DOHH2 (cell line): ENCODE measurements around the gene SOX5.

Experiments
- H3F3A ChIP-seq: fragments of 200-600 bp; sonication (generic), shearing (Covaris generic); 2 replicates; pipeline ENCODE4 v1.6.0; 2016; ENCODE audit warnings: antibody characterized with exemption, mild to moderate bottlenecking; ENCODE audit not compliant: control insufficient read depth, insufficient read depth
- H3K27ac ChIP-seq: fragments of 200-600 bp; sonication (generic); 2 replicates; pipeline ENCODE4 v1.5.1; 2014; ENCODE audit warnings: low read depth, mild to moderate bottlenecking, low read length, moderate library complexity
- H3K27me3 ChIP-seq: fragments of 200-600 bp; sonication (generic); 2 replicates; pipeline ENCODE4 v1.6.1; 2014; ENCODE audit warnings: mild to moderate bottlenecking, low read length, mixed read lengths; ENCODE audit not compliant: control insufficient read depth
- H3K36me3 ChIP-seq: fragments of 200-600 bp; sonication (generic); 2 replicates; pipeline ENCODE4 v1.6.1; 2014; ENCODE audit warnings: mild to moderate bottlenecking, low read length, moderate library complexity, mixed read lengths; ENCODE audit not compliant: control insufficient read depth
- H3K4me1 ChIP-seq: fragments of 200-600 bp; sonication (generic); 2 replicates; pipeline ENCODE4 v1.6.1; 2014; ENCODE audit warnings: mild to moderate bottlenecking, low read length, mixed read lengths; ENCODE audit not compliant: control insufficient read depth
- H3K4me2 ChIP-seq: fragments of 200-600 bp; sonication (generic); 2 replicates; pipeline ENCODE4 v1.6.0; 2014; ENCODE audit warnings: mild to moderate bottlenecking, low read length, moderate library complexity
- H3K4me3 ChIP-seq: fragments of 200-600 bp; sonication (generic); 2 replicates; pipeline ENCODE4 v1.5.1; 2014; ENCODE audit warnings: mild to moderate bottlenecking, low read length, mixed read lengths
- H3K79me2 ChIP-seq: fragments of 200-600 bp; sonication (generic); 2 replicates; pipeline ENCODE4 v1.6.1; 2014; ENCODE audit warnings: mild to moderate bottlenecking, low read length, mixed read lengths; ENCODE audit not compliant: control insufficient read depth
- H3K9me2 ChIP-seq: fragments of 200-600 bp; sonication (generic); replicated peaks from 2 replicates; pipeline ENCODE4 v1.6.1; 2014; ENCODE audit warnings: mild to moderate bottlenecking, low read length, mixed read lengths; ENCODE audit not compliant: control insufficient read depth
- H3K9me3 ChIP-seq: fragments of 200-600 bp; sonication (generic); 2 replicates; pipeline ENCODE4 v1.6.1; 2014; ENCODE audit warnings: antibody characterized with exemption, low read length, mixed read lengths; ENCODE audit not compliant: control insufficient read depth, insufficient read depth
- H4K20me1 ChIP-seq: fragments of 200-600 bp; sonication (generic); 2 replicates; pipeline ENCODE4 v1.6.0; 2014; ENCODE audit warnings: low read depth, mild to moderate bottlenecking, antibody characterized with exemption, low read length, moderate library complexity; ENCODE audit not compliant: control insufficient read depth, insufficient read depth
- CTCF ChIP-seq: fragments of 200-600 bp; sonication (generic); IDR thresholded peaks from one replicate; pipeline ENCODE4 v1.5.1; 2014; ENCODE audit warnings: antibody characterized with exemption, mild to moderate bottlenecking, low read depth, low read length; ENCODE audit not compliant: poor library complexity, severe bottlenecking
- EZH2phosphoT487 ChIP-seq: fragments of 200-600 bp; sonication (generic); IDR thresholded peaks from 2 replicates; pipeline ENCODE4 v1.6.1; 2017; ENCODE audit warnings: borderline replicate concordance, mild to moderate bottlenecking, antibody characterized with exemption, low read length, moderate library complexity, mixed read lengths

The SOX5 gene

GRCh38 chr12:23752245-23752644, 197.2 kb downstream of the SOX5 start:
- Histone ChIP-seq H3K9me3 (no peaks in the 10 kb centered on the region), H3K4me1 (no peaks in the 10 kb centered on the region), H3K27ac (no peak overlapping the region), H3K4me3 (no peak overlapping the region), H4K20me1 (no peaks in the 10 kb centered on the region), H3K36me3 (no peaks in the 10 kb centered on the region), H3K27me3 (no peaks in the 10 kb centered on the region), H3K4me2 (no peak overlapping the region), H3K9me2 (no peaks in the 10 kb centered on the region), H3K79me2 (no peaks in the 10 kb centered on the region), H3F3A (no peaks in the 10 kb centered on the region)
- TF ChIP-seq CTCF (no peak), EZH2phosphoT487 (no peak)

GRCh38 chr12:23751641-23752040, 197.8 kb downstream of the SOX5 start:
- TF ChIP-seq CTCF (no peak), EZH2phosphoT487 (no peak)
- Histone ChIP-seq H3K27ac (no peak overlapping the region), H3K36me3 (no peaks in the 10 kb centered on the region), H4K20me1 (no peaks in the 10 kb centered on the region), H3K4me3 (no peak overlapping the region), H3K9me3 (no peaks in the 10 kb centered on the region), H3K4me2 (no peak overlapping the region), H3F3A (no peaks in the 10 kb centered on the region), H3K79me2 (no peaks in the 10 kb centered on the region), H3K27me3 (no peaks in the 10 kb centered on the region), H3K4me1 (no peaks in the 10 kb centered on the region), H3K9me2 (no peaks in the 10 kb centered on the region)

GRCh38 chr12:23750923-23751322, 198.5 kb downstream of the SOX5 start:
- Histone ChIP-seq H3K27me3 (no peaks in the 10 kb centered on the region), H3K9me3 (no peaks in the 10 kb centered on the region), H3K4me2 (no peak overlapping the region), H3F3A (no peaks in the 10 kb centered on the region), H4K20me1 (no peaks in the 10 kb centered on the region), H3K36me3 (no peaks in the 10 kb centered on the region), H3K27ac (no peak overlapping the region), H3K79me2 (no peaks in the 10 kb centered on the region), H3K9me2 (no peaks in the 10 kb centered on the region), H3K4me1 (no peaks in the 10 kb centered on the region), H3K4me3 (no peak overlapping the region)
- no peak for TF ChIP-seq CTCF
- TF ChIP-seq EZH2phosphoT487: no peak

GRCh38 chr12:23744696-23745095, 204.8 kb downstream of the SOX5 start:
- Histone ChIP-seq H3K4me2 (no peak overlapping the region), H3K27me3 (no peaks in the 10 kb centered on the region), H3K9me3 (no peaks in the 10 kb centered on the region; the same call in 1 of the 2 replicates), H4K20me1 (no peaks in the 10 kb centered on the region), H3K79me2 (no peaks in the 10 kb centered on the region), H3K4me1 (no peaks in the 10 kb centered on the region), H3F3A (no peaks in the 10 kb centered on the region), H3K9me2 (no peaks in the 10 kb centered on the region), H3K36me3 (no peaks in the 10 kb centered on the region), H3K4me3 (no peak overlapping the region), H3K27ac (no peak overlapping the region)
- no peak for TF ChIP-seq CTCF
